ENCODE results near the gene CRYGA. TPM values are rescaled to one million over a fixed set of nuclear protein-coding genes. Genes with fewer than 3 reads are reported as not detected.
"Not testable (repeated sequence)": the region's sequence is repeated elsewhere in the genome, so short reads cannot be mapped to it uniquely, and the experiment has no call there.

CRYGA gene
- total RNA-seq, 1 experiment from 2014 or later = not detected

- no peak for DNase-seq (ENCODE audit: low read depth)
- in situ Hi-C loops (cut with HindIII; ENCODE audit: low pct_unique_long_range_greater_than_20kb, low sequenced_read_pairs) = no loop called here
Observed at GRCh38 chr2:208135794-208136715, 27.3 kb downstream of the CRYGA start.

- no peak for DNase-seq (ENCODE audit: low read depth)
- in situ Hi-C loops (cut with HindIII; ENCODE audit: low pct_unique_long_range_greater_than_20kb, low sequenced_read_pairs) = no loop called here
Observed at GRCh38 chr2:208134928-208135586, 28.3 kb downstream of the CRYGA start.

GRCh38 chr2:208130712-208131110, 32.7 kb downstream of the CRYGA start:
- no peak for DNase-seq (ENCODE audit: low read depth)
- in situ Hi-C loops (cut with HindIII; ENCODE audit: low pct_unique_long_range_greater_than_20kb, low sequenced_read_pairs) = no loop called here

- in situ Hi-C loops (cut with HindIII; ENCODE audit: low pct_unique_long_range_greater_than_20kb, low sequenced_read_pairs) = no loop called here
- DNase-seq (ENCODE audit: low read depth) = no peak
Observed at GRCh38 chr2:208129744-208130711, 33.4 kb downstream of the CRYGA start, which contains the start of gene CRYGC. TSS of gene CRYGC (minus strand) at chr2:208129828. CDS start at chr2:208129792, 36 bp downstream.

- DNase-seq (ENCODE audit: low read depth) = no peak
- in situ Hi-C loops (cut with HindIII; ENCODE audit: low pct_unique_long_range_greater_than_20kb, low sequenced_read_pairs) = no loop called here
Observed at GRCh38 chr2:208128136-208128535, 35.3 kb downstream of the CRYGA start.

GRCh38 chr2:208127090-208127489, 36.3 kb downstream of the CRYGA start:
- in situ Hi-C loops (cut with HindIII; ENCODE audit: low pct_unique_long_range_greater_than_20kb, low sequenced_read_pairs) = no loop called here
- DNase-seq (ENCODE audit: low read depth) = no peak

- in situ Hi-C loops (cut with HindIII; ENCODE audit: low pct_unique_long_range_greater_than_20kb, low sequenced_read_pairs) = no loop called here
- no peak for DNase-seq (ENCODE audit: low read depth)
Observed at GRCh38 chr2:208125251-208125650, 38.1 kb downstream of the CRYGA start.

GRCh38 chr2:208124013-208124715, 39.2 kb downstream of the CRYGA start, which contains the start of gene CRYGD:
TSS of gene CRYGD (minus strand) at chr2:208124524. CDS start at chr2:208124473, 51 bp downstream.
- DNase-seq (ENCODE audit: low read depth); in situ Hi-C loops (cut with HindIII; ENCODE audit: low pct_unique_long_range_greater_than_20kb, low sequenced_read_pairs): not testable (repeated sequence)

- DNase-seq (ENCODE audit: low read depth) = no peak
- in situ Hi-C loops (cut with HindIII; ENCODE audit: low pct_unique_long_range_greater_than_20kb, low sequenced_read_pairs) = no loop called here
Observed at GRCh38 chr2:208122248-208122647, 41.1 kb downstream of the CRYGA start.

GRCh38 chr2:208118918-208119317, 44.5 kb downstream of the CRYGA start:
- no peak for DNase-seq (ENCODE audit: low read depth)
- in situ Hi-C loops (cut with HindIII; ENCODE audit: low pct_unique_long_range_greater_than_20kb, low sequenced_read_pairs) = no loop called here

GRCh38 chr2:208117390-208117789, 46.0 kb downstream of the CRYGA start:
- DNase-seq (ENCODE audit: low read depth); in situ Hi-C loops (cut with HindIII; ENCODE audit: low pct_unique_long_range_greater_than_20kb, low sequenced_read_pairs): not testable (repeated sequence)

GRCh38 chr2:208112969-208113368, 50.4 kb downstream of the CRYGA start:
- DNase-seq (ENCODE audit: low read depth) = no peak
- in situ Hi-C loops (cut with HindIII; ENCODE audit: low pct_unique_long_range_greater_than_20kb, low sequenced_read_pairs) = no loop called here

- DNase-seq (ENCODE audit: low read depth); in situ Hi-C loops (cut with HindIII; ENCODE audit: low pct_unique_long_range_greater_than_20kb, low sequenced_read_pairs): not testable (repeated sequence)
Observed at GRCh38 chr2:208112273-208112745, 51.1 kb downstream of the CRYGA start.

Other genes with a start within 250 kb of the CRYGA start
- 3.4 and 7.7 TPM in 2 replicates for gene PLEKHM3, start 138.1 kb downstream of the CRYGA start, total RNA-seq (2014; rRNA removed; shearing (Covaris generic); ENCODE audit: low replicate concordance)
- not detected in 2 replicates for gene CRYGD, start 39.1 kb downstream of the CRYGA start, total RNA-seq (2014; rRNA removed; shearing (Covaris generic); ENCODE audit: low replicate concordance)
- not detected in 2 replicates for gene CRYGC, start 33.8 kb downstream of the CRYGA start, total RNA-seq (2014; rRNA removed; shearing (Covaris generic); ENCODE audit: low replicate concordance)
- not detected in 2 replicates for gene CRYGB, start 17.4 kb downstream of the CRYGA start, total RNA-seq (2014; rRNA removed; shearing (Covaris generic); ENCODE audit: low replicate concordance)
- not detected in 2 replicates for gene C2orf80, start 26.4 kb upstream of the CRYGA start, total RNA-seq (2014; rRNA removed; shearing (Covaris generic); ENCODE audit: low replicate concordance)
- gene IDH1, start 91.5 kb upstream of the CRYGA start, total RNA-seq (2014; rRNA removed; shearing (Covaris generic); ENCODE audit: low replicate concordance) = 66.9 and 79.0 TPM in 2 replicates
- 7.4 and 10.1 TPM in 2 replicates for gene PIKFYVE, start 102.7 kb upstream of the CRYGA start, total RNA-seq (2014; rRNA removed; shearing (Covaris generic); ENCODE audit: low replicate concordance)
- gene PTH2R, start 243.2 kb upstream of the CRYGA start, total RNA-seq (2014; rRNA removed; shearing (Covaris generic); ENCODE audit: low replicate concordance) = 17.3 and 36.9 TPM in 2 replicates

Data from Caki2 (cell line).